Measurements from ENCODE around the gene IDS.

- TF ChIP-seq ZC3H10 (CRISPR knock-in tag; IDR thresholded peaks at IDR 0.05) (no peak), PATZ1 (CRISPR knock-in tag; IDR thresholded peaks at IDR 0.05; ENCODE audit: borderline replicate concordance) (no peak)
These were observed 16.3 kb upstream of the IDS start for GRCh38 chrX:149521438-149521837.
